ENCODE measurements around the gene POLA1.

The POLA1 gene

GRCh38 chrX:24890677-24891076 lies 197.0 kb downstream of the POLA1 start:
- DNase-seq = no peak

- DNase-seq = no peak
These were observed 205.7 kb downstream of the POLA1 start for GRCh38 chrX:24899391-24899790.

GRCh38 chrX:24900234-24900633 lies 206.5 kb downstream of the POLA1 start:
- no peak for DNase-seq

DNA sequence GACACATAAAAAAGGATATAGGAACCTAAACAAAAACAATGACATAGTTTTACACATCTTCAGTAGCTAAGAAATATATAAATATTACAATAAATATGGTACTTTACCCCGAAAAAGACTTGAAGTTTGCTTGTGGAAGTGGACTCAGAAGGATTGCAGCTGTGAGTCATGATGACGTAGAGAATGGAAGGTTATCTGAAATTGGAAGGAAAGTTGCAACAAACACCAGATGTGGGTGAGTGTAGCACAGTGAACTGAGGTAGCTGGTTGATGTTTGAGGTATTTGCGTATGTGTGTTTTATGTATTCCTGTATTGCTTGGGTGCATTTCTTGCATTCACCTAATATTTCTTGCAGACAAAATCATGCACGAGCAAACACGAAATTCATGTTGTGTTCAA lies 209.1 kb downstream of the POLA1 start:
- no peak for DNase-seq

DNA sequence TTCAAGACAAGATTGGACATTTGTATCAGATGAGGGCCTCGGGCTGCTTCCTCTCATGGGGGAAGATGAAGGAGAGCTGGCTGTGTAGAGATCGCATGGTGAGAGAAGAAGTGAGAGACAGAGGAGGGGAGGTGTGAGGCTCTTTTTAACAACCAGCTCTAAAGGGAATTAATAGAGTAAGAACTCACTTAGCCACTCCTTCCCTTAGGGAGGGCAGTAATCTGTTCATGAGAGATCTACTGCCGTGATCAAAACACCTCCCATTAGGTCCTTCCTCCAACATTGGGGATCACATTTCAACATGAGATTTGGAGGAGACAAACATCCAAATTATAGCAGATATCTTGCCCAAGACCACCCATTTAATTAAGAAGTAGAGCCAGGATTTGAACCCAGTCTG lies 225.0 kb downstream of the POLA1 start:
- DNase-seq = no peak

DNA sequence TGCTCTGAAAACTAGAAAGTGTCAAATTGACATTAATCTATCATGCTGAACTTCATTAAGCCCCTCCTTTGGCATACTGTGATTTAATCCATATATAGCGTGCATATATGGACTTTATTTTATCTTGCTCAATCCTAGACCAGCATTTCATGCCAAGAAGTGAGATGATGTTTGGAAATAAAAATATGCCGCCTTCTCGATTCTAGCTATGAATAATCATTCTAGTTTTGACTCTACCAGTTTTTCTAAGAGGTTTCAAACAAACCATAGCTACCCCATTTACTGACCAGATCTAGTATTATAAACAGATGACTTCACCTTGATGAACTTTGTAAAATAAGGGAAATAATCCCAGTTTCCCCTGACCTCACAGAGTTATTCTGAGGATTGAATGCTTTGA lies 227.1 kb downstream of the POLA1 start:
- DNase-seq = no peak

- no peak for DNase-seq
These were observed 231.7 kb downstream of the POLA1 start for GRCh38 chrX:24925430-24925829.

GRCh38 chrX:24927372-24927771 lies 233.7 kb downstream of the POLA1 start:
- DNase-seq = no peak

DNA sequence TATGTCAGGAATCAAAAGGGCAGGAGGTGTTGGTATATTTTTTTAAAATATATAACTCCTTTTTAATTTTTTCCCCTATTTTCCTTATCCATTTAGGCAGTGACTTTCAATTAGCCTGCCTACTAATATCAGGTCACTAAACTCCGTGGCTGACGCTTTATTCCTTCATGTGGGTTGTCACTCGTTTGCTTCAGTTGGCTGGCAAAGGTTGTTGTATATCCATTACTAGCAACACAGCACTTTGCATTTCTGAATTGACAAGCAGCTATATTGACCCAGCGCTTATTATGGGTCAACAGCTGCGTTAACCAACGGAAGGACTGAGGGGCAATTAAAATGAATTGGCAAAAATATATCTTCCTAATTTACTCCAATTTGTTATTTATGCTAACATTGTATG lies 234.4 kb downstream of the POLA1 start:
- no peak for DNase-seq

DNA sequence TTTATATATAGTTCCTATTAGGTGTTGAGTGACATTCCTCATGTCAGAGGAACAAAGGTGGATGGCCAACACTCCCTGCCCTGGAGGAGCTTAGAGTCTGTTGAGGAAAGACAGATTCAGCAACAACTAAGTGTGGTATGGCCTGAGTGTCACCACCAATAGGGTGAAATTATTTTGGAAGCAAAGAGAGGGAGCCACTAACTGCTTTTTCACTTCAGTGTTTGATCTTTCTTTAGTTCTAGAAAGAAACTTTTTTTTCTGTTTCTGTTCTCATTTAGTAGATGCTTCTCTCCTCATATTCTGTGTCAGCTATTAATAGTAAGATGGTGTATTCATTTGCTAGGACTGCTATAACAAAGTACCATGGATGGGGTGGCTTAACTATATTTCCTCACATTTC lies 240.6 kb downstream of the POLA1 start:
- no peak for DNase-seq

GRCh38 chrX:24945009-24945408 lies 251.3 kb downstream of the POLA1 start:
- no peak for DNase-seq

- no peak for DNase-seq
These were observed 252.7 kb downstream of the POLA1 start for GRCh38 chrX:24946369-24946768.

DNA sequence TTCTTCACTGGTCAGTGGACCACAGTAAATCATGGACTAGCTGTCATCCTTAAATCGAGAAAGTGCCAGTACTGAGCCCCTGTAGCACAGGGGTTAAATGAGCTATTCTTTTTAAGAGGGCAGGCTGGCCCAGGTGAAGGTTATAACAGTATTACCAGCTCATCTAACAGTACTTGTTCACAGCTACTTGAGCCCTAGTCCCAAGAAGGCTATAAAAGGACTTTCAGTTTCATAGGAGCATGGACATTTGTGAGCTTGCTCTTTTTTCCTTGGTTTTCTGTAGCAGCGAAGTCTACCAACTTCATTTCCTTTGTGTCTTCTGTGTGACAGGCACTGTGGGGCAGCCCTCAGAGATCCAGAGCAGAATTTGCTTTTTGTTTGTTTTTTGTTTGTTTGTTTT lies 261.0 kb downstream of the POLA1 start:
- DNase-seq = no peak

DNA sequence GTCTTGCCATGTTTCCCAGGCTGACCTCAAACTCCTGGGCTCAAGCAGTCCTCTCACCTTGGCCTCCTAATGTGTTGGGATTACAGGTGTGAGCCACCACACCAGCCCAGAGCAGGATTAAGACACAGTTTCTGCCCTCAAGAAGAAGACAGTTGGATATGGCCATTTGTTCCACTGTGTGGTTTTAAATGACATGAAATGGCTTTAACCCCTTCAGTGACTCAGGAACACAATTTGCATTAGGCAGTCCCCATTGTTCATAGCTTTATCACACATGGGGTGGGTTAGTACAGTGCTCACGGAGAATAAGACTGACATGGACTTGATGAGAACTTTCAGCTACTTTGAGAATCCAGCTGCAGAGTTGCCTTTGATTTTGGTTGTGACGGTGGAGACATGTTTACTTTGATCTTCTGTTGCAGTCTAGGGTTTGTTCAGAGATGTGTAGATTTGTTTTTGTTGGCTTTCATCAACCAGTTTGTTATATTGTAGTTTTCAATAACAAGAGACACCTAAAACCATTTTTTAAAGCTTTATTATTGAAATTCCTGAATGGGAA lies 261.7 kb downstream of the POLA1 start:
- DNase-seq = no peak

GRCh38 chrX:24956828-24957227 lies 263.1 kb downstream of the POLA1 start:
- no peak for DNase-seq

DNA sequence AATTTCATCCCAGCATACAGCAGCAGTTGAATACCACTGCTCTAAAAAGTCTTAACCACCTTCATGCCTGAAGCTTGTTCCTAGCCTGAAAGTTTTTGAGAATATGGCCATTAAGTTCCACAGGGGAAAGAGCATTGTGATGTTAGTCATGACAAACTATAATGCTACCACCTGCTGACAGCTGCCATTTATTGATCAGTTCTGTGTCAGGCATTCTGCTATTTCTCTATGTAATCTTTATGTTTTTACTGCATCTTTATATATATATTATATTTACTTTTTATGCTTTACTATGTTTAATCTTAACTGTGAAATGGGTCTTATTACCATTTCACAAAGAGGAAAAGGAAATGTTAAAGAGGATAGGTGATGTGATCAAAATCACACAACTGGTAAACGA lies 268.1 kb downstream of the POLA1 start:
- no peak for DNase-seq

GRCh38 chrX:24963823-24964222 lies 270.1 kb downstream of the POLA1 start:
- DNase-seq = peak; percentile 1

DNA sequence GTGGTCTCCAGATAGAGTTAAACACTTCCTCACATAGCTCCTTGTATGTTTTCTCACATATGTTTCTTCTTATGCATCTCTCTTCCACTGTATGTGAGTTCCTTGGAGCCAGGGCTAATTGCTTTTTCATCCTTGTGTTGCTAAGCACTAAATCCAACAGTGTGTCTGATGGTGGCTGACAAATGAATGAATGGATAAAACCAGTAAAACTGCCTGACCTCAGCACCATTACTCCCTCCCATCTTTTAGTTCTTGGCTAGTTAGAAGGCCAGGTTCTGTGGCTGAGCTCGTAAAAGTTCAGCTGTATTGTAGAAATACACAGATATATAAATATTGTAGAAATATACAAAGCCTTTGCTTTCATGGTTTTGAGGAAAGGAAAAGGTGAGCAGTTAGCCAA lies 271.7 kb downstream of the POLA1 start:
- DNase-seq = no peak

DNA sequence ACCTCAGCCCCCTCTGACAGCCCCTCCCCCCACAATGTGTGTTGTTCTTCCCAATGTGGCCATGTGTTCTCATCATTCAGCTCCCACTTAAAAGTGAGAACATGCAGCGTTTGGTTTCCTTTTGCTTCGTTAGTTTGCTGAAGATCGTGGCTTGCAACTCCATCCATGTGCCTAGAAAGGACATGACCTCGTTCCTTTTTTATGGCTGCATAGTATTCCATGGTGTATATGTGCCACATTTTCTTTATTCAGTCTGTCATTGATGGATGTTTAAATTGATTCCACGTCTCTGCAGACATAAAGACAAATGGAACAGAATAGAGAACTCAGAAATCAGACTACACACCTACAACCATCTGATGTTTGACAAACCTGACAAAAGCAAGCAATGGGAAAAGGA lies 276.1 kb downstream of the POLA1 start:
- no peak for DNase-seq

DNA sequence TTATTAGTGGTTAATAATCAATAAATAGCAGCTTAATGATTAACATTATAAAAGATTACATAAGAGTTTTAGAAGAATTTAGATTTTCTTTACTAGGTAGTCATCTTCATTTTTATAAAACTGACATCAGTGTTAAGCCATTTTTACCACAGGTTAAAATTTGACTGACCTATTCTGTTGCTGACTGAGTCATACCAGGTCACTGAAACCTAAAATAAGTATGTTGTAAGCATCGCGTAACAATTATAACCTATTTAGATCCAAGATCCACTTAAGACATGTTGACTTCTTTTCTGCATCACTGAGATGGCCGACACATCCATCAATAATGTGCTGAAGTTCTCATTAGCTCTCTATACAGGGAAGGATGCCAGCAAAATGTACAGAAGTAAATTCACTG lies 285.4 kb downstream of the POLA1 start:
- no peak for DNase-seq

DNA sequence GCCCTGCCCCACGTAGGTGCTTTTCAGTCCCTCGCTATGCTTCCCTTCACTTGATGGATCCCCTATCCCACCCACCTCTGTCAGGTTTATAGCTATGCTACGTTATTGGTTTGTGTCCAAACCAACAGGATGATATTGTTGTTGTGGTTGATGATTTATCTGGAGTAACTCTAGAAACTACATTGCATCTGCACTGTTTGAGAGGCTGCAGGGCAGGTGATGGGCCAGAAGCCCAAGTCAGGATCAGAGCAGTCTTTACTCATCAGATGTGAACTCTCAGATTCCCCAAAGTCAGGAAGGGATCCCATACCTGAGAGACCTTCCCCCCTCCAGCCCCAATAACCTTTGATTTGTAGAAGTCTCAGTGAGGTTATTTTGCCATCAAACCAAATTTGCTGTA lies 287.3 kb downstream of the POLA1 start:
- no peak for DNase-seq

- no peak for DNase-seq
These were observed 288.7 kb downstream of the POLA1 start for GRCh38 chrX:24982306-24982965.

GRCh38 chrX:24983931-24984330 lies 290.2 kb downstream of the POLA1 start:
- no peak for DNase-seq

- DNase-seq = no peak
These were observed 291.4 kb downstream of the POLA1 start for GRCh38 chrX:24985120-24985519.

GRCh38 chrX:24987731-24988130 lies 294.0 kb downstream of the POLA1 start:
- DNase-seq = no peak
